ENCODE measurements around the gene MATN3.

DNA sequence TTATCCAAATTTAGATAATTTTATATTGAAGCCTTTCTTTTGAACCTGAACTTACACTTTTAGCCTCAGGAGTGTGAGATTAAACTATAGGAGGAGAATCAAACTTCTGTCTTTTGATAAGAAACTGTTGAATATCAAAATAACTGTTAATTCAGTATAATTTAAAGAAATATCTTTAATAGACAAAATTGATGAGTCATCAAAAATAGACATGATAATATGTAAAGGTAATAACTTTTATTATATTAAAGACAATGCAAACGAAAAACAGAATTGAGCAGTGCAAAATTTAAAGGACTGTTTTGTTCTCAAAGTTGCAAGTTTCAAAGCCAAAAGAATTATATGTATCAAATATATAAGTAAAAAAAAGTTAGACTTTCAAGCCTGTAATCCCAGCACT, 20.6 kb downstream of the MATN3 start:
- TF ChIP-seq, protein P1, sequence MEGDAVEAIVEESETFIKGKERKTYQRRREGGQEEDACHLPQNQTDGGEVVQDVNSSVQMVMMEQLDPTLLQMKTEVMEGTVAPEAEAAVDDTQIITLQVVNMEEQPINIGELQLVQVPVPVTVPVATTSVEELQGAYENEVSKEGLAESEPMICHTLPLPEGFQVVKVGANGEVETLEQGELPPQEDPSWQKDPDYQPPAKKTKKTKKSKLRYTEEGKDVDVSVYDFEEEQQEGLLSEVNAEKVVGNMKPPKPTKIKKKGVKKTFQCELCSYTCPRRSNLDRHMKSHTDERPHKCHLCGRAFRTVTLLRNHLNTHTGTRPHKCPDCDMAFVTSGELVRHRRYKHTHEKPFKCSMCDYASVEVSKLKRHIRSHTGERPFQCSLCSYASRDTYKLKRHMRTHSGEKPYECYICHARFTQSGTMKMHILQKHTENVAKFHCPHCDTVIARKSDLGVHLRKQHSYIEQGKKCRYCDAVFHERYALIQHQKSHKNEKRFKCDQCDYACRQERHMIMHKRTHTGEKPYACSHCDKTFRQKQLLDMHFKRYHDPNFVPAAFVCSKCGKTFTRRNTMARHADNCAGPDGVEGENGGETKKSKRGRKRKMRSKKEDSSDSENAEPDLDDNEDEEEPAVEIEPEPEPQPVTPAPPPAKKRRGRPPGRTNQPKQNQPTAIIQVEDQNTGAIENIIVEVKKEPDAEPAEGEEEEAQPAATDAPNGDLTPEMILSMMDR (IDR thresholded peaks at IDR 0.05; ENCODE audit: poor library complexity): no peak
- no peak for TF ChIP-seq EZH2 (IDR thresholded peaks at IDR 0.05; ENCODE audit: borderline replicate concordance)
- no peak for TF ChIP-seq EZH2phosphoT487 (IDR thresholded peaks at IDR 0.05; ENCODE audit: low read depth, severe bottlenecking, unreplicated experiment)

All from hepatocyte (in vitro differentiated cells).